Natural killer cell (primary cell): ENCODE measurements around the gene MAD1L1. TPM values are rescaled to one million over a fixed set of nuclear protein-coding genes. Genes with fewer than 3 reads are reported as not detected.

ENCODE experiments used
- ATAC-seq, 3 donors: fragments of 150-1000 bp in 2 of 3; fragments of 200-7000 bp in 1 of 3; cut with Tn5 transposase; 1 replicate in 1 of 3; 2 replicates in 2 of 3; pipeline ENCODE4 v1.10.0; 2021; ENCODE audit warnings: mild to moderate bottlenecking in 2 of 3, moderate library complexity in 2 of 3
- DNase-seq, 2 donors: peaks; one replicate each; pipeline versions ENCODE4 v3.0.0 to v3.0.0-alpha.2; 2013 to 2021; ENCODE audit warnings: mixed read lengths in 1 of 2
- H3K27ac ChIP-seq: one replicate; pipeline ENCODE4 v1.5.1; 2013; ENCODE audit warnings: mild to moderate bottlenecking, low read length
- H3K27me3 ChIP-seq: one replicate; pipeline ENCODE4 v1.6.1; 2013; ENCODE audit warnings: low read length; ENCODE audit not compliant: control insufficient read depth, insufficient read depth
- H3K36me3 ChIP-seq: one replicate; pipeline ENCODE4 v1.6.1; 2013; ENCODE audit warnings: low read length; ENCODE audit not compliant: control insufficient read depth, insufficient read depth
- H3K4me1 ChIP-seq: one replicate; pipeline ENCODE4 v1.6.1; 2013; ENCODE audit warnings: low read length; ENCODE audit not compliant: control insufficient read depth, insufficient read depth
- H3K4me3 ChIP-seq: one replicate; pipeline ENCODE4 v1.5.1; 2013; ENCODE audit warnings: low read length
- H3K9me3 ChIP-seq: one replicate; pipeline ENCODE4 v1.6.1; 2013; ENCODE audit warnings: low read length; ENCODE audit not compliant: control insufficient read depth, insufficient read depth
- H3K27ac Mint-ChIP-seq, 2 donors: one replicate each; pipeline ENCODE4 v1.8.0; 2022; ENCODE audit warnings: mild to moderate bottlenecking in 2 of 2, mixed read lengths in 2 of 2, moderate library complexity in 1 of 2
- H3K27me3 Mint-ChIP-seq, 2 donors: one replicate each; pipeline ENCODE4 v1.8.0; 2022; ENCODE audit warnings: low read depth in 2 of 2, mixed read lengths in 2 of 2
- H3K36me3 Mint-ChIP-seq: one replicate; pipeline ENCODE4 v1.8.0; 2022; ENCODE audit warnings: mixed read lengths
- H3K4me1 Mint-ChIP-seq, 2 donors: one replicate each; pipeline ENCODE4 v1.8.0; 2022; ENCODE audit warnings: mixed read lengths in 2 of 2
- H3K4me3 Mint-ChIP-seq: one replicate; pipeline ENCODE4 v1.8.0; 2022; ENCODE audit warnings: mild to moderate bottlenecking, moderate library complexity, mixed read lengths
- H3K9me3 Mint-ChIP-seq, 2 donors: one replicate each; pipeline ENCODE4 v1.8.0; 2022; ENCODE audit warnings: mixed read lengths in 2 of 2
- WGBS: methylation state at CpG from one replicate; pipeline ENCODE4 v1.1.7; 2013; ENCODE audit warnings: missing lambda C conversion rate; ENCODE audit not compliant: insufficient coverage; 5-methylcytosine and 5-hydroxymethylcytosine counted together
- intact Hi-C: fragments of 100-400 bp; cut with micrococcal nuclease; formaldehyde crosslinking; loops from one replicate; pipeline ENCODE4 v1.14.2; 2022
- total RNA-seq, 4 donors: library from RNA; stranded (reverse); fragments of 120-200 nt in 1 of 4; gene quantifications; one replicate each; pipeline versions ENCODE4 v1.2.3 to v1.2.4, GENCODE V29; 2013 to 2022
- TF ChIP-seq, protein P1 (sequence below): fragments of 200-600 bp; IDR thresholded peaks from one replicate; pipeline ENCODE4 v1.8.0; 2022; ENCODE audit warnings: antibody characterized with exemption

The MAD1L1 gene
- total RNA-seq, 3 donors from 2014 or later (not counting 1 experiment from before 2014, with no cell fraction given): 53.6 to 81.2 (median 77.4) TPM

DNA sequence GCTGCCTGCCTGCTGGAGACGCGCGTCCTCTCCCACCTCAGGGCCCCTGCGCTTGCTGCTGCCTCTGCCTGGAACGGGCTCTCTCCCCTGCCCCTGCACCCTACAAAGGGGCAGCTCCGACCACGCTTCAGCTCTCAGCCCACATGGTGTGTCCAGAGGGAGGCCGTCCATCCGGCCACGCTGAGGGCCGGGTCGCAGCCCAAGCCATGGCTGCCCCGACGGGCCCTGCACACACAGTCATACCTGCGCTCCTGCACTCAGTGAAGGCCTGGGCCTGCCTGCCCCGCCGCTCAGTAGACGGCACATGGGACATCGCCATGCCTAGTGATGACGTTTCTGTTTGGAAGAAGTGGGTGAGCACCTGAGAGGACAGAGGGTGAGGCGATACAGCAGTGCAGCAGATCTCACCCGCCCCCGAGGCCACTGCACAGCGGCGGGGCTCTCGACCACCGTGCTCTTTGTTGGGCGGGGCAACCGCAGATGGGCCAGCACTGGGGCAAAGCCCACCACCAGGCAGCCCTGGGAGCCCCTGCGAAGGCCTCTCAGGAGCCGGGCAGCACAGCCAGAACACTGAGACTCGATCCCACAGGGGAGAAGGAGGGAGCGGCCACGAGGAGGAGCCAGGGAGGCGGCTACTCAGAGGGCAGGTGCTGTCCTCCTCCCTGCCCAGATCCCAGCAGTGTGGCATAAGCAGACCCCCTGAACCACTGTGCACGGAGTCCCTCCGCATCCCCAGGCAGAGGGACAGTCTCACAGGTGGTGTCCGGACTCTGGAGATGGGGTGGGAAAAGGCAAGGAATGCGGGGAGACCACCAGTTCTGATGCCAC is 129.5 kb downstream of the MAD1L1 start:
- H3K4me3 ChIP-seq: no peak overlapping the region
- peak overlapping the region; percentile 32 for H3K4me3 Mint-ChIP-seq
- intact Hi-C loops: loop anchor here (2.0 to 5.0 kb wide), 2 partner anchors 54 to 141 kb away; no protein-coding TSS in a partner anchor

DNA sequence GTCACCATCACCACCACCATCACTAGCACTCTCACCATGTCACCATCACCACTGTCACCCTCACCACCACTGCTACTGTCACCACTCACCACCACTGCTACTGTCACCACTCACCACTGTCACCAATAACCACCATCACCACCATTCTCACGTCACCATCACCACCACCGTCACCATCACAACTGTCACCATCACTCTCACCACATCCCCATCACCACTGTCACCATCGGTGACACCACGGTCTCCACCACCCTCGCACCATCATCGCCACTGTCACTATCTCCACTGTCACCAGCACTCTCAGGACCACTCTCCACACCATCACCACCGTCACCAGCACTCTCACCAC is 130.4 kb downstream of the MAD1L1 start:
- peak; percentile 47 to 61 for DNase-seq

More for the DNA sequence above, 129.5 kb downstream of the MAD1L1 start:
- peaks cover 67% of the 10 kb centered on the region for H3K4me1 ChIP-seq
- no peaks in the 10 kb centered on the region for H3K27me3 ChIP-seq
- no peaks in the 10 kb centered on the region for H3K36me3 ChIP-seq
- H3K27me3 Mint-ChIP-seq: peaks cover 4 to 5% of the 10 kb centered on the region in 2 donors
- peaks cover 64 to 65% of the 10 kb centered on the region in 2 donors for H3K4me1 Mint-ChIP-seq
- no peak overlapping the region for H3K27ac ChIP-seq
- DNase-seq (no peak), ATAC-seq (no peak)
- H3K27ac Mint-ChIP-seq: peak overlapping the region; percentile 79 to 93
- 97% methylated on average over 39 of the region's 39 CpGs for WGBS
- no peaks in the 10 kb centered on the region for H3K36me3 Mint-ChIP-seq
- TF ChIP-seq, protein P1, sequence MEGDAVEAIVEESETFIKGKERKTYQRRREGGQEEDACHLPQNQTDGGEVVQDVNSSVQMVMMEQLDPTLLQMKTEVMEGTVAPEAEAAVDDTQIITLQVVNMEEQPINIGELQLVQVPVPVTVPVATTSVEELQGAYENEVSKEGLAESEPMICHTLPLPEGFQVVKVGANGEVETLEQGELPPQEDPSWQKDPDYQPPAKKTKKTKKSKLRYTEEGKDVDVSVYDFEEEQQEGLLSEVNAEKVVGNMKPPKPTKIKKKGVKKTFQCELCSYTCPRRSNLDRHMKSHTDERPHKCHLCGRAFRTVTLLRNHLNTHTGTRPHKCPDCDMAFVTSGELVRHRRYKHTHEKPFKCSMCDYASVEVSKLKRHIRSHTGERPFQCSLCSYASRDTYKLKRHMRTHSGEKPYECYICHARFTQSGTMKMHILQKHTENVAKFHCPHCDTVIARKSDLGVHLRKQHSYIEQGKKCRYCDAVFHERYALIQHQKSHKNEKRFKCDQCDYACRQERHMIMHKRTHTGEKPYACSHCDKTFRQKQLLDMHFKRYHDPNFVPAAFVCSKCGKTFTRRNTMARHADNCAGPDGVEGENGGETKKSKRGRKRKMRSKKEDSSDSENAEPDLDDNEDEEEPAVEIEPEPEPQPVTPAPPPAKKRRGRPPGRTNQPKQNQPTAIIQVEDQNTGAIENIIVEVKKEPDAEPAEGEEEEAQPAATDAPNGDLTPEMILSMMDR: no peak
- H3K9me3 ChIP-seq: peaks cover 14% of the 10 kb centered on the region
- peaks cover 6 to 8% of the 10 kb centered on the region in 2 donors for H3K9me3 Mint-ChIP-seq

GRCh38 chr7:2101630-2102374 is 130.9 kb downstream of the MAD1L1 start:
- DNase-seq: peak; percentile 34 to 41
- ATAC-seq: peak; percentile 4 to 45 (median 34)
- Histone ChIP-seq H3K27ac (peak overlapping the region; percentile 58), H3K4me3 (no peak overlapping the region), H3K4me1 (peaks cover 75% of the 10 kb centered on the region), H3K36me3 (no peaks in the 10 kb centered on the region), H3K9me3 (peaks cover 14% of the 10 kb centered on the region), H3K27me3 (no peaks in the 10 kb centered on the region)
- Mint-ChIP-seq H3K4me3 (peak overlapping the region; percentile 60), H3K27ac (peak overlapping the region; percentile 79 to 93), H3K4me1 (peaks cover 64 to 72% of the 10 kb centered on the region in 2 donors), H3K36me3 (no peaks in the 10 kb centered on the region), H3K27me3 (peaks cover 13 to 16% of the 10 kb centered on the region in 2 donors), H3K9me3 (peaks cover 6 to 8% of the 10 kb centered on the region in 2 donors)
- TF ChIP-seq, protein P1: no peak
- intact Hi-C loops: loop anchor here (1.0 to 5.0 kb wide), 3 partner anchors 53 to 162 kb away; no protein-coding TSS in a partner anchor
- 77% methylated on average over 19 of the region's 19 CpGs for WGBS

More for the DNA sequence above, 130.4 kb downstream of the MAD1L1 start:
- 52% methylated on average over 7 of the region's 7 CpGs for WGBS
- TF ChIP-seq, protein P1: no peak
- H3K4me1 ChIP-seq: peaks cover 75% of the 10 kb centered on the region
- H3K27ac ChIP-seq: peak overlapping the region; percentile 58
- peak; percentile 31 to 62 (median 40) for ATAC-seq
- peaks cover 14% of the 10 kb centered on the region for H3K9me3 ChIP-seq
- intact Hi-C loops: loop anchor here (1.0 to 5.0 kb wide), 3 partner anchors 54 to 162 kb away; no protein-coding TSS in a partner anchor
- Mint-ChIP-seq H3K9me3 (peaks cover 6 to 8% of the 10 kb centered on the region in 2 donors), H3K27ac (peak overlapping the region; percentile 79 to 93), H3K36me3 (no peaks in the 10 kb centered on the region), H3K27me3 (peaks cover 9 to 13% of the 10 kb centered on the region in 2 donors), H3K4me3 (peak overlapping the region; percentile 60), H3K4me1 (peaks cover 66 to 68% of the 10 kb centered on the region in 2 donors)
- no peaks in the 10 kb centered on the region for H3K27me3 ChIP-seq
- H3K36me3 ChIP-seq: no peaks in the 10 kb centered on the region
- H3K4me3 ChIP-seq: no peak overlapping the region
